Karpas-422 (cell line): ENCODE data around the gene BRCA2. TPM values are rescaled to one million over a fixed set of nuclear protein-coding genes. Genes with fewer than 3 reads are reported as not detected.
A peak's percentile ranks its signal among the peaks of the same experiment; 100 is the strongest.

ENCODE experiments used
- DNase-seq: peaks from one replicate; pipeline ENCODE4 v3.0.0-alpha.2; 2015
- H2AFZ ChIP-seq: fragments of 200-600 bp; sonication (generic); 2 replicates; pipeline ENCODE4 v1.6.1; 2014; ENCODE audit warnings: antibody characterized with exemption, low read length, mixed read lengths
- H3K27ac ChIP-seq: fragments of 200-600 bp; sonication (generic); 2 replicates; pipeline ENCODE4 v1.5.1; 2014; ENCODE audit warnings: mild to moderate bottlenecking, low read length, moderate library complexity
- H3K27me3 ChIP-seq: fragments of 200-600 bp; sonication (generic); 2 replicates; pipeline ENCODE4 v1.6.1; 2014; ENCODE audit warnings: low read length, mixed read lengths
- H3K36me3 ChIP-seq: fragments of 200-600 bp; sonication (generic); 2 replicates; pipeline ENCODE4 v1.6.1; 2014; ENCODE audit warnings: low read length, mixed read lengths; ENCODE audit not compliant: insufficient read depth
- H3K4me1 ChIP-seq: fragments of 200-600 bp; sonication (generic); 2 replicates; pipeline ENCODE4 v1.6.1; 2014; ENCODE audit warnings: mild to moderate bottlenecking, low read length, mixed read lengths
- H3K4me2 ChIP-seq: fragments of 200-600 bp; sonication (generic); 2 replicates; pipeline ENCODE4 v1.6.1; 2014; ENCODE audit warnings: low read length, low read depth, mild to moderate bottlenecking; ENCODE audit not compliant: poor library complexity, severe bottlenecking
- H3K4me3 ChIP-seq: fragments of 200-600 bp; sonication (generic); 2 replicates; pipeline ENCODE4 v1.5.1; 2014; ENCODE audit warnings: mild to moderate bottlenecking, antibody characterized with exemption, low read length, mixed read lengths
- H3K79me2 ChIP-seq: fragments of 200-600 bp; sonication (generic); 2 replicates; pipeline ENCODE4 v1.6.1; 2014; ENCODE audit warnings: mild to moderate bottlenecking, low read length, mixed read lengths
- H3K9ac ChIP-seq: fragments of 200-600 bp; sonication (generic); 2 replicates; pipeline ENCODE4 v1.6.0; 2014; ENCODE audit warnings: low read length
- H3K9me2 ChIP-seq: fragments of 200-600 bp; sonication (generic), shearing (Covaris generic); replicated peaks from 2 replicates; pipeline ENCODE4 v1.6.0; 2014; ENCODE audit warnings: mild to moderate bottlenecking, low read length, moderate library complexity; ENCODE audit not compliant: insufficient read depth
- H3K9me3 ChIP-seq: fragments of 300-700, 200-600 bp; sonication (generic); 2 replicates; pipeline ENCODE4 v1.6.1; 2014; ENCODE audit warnings: low read length, mixed read lengths
- H4K20me1 ChIP-seq: fragments of 200-600 bp; sonication (generic); 2 replicates; pipeline ENCODE4 v1.6.1; 2014; ENCODE audit warnings: mild to moderate bottlenecking, antibody characterized with exemption, low read length, low read depth; ENCODE audit not compliant: insufficient read depth
- total RNA-seq: library from RNA; depleted of rRNA; stranded (reverse); fragments of >200 nt; shearing (Covaris generic); gene quantifications from 2 replicates; pipeline ENCODE4 v1.2.3, GENCODE V29; 2014; ENCODE audit warnings: low replicate concordance

The BRCA2 gene
- total RNA-seq, 1 experiment from 2014 or later, result 16.8 TPM

DNA sequence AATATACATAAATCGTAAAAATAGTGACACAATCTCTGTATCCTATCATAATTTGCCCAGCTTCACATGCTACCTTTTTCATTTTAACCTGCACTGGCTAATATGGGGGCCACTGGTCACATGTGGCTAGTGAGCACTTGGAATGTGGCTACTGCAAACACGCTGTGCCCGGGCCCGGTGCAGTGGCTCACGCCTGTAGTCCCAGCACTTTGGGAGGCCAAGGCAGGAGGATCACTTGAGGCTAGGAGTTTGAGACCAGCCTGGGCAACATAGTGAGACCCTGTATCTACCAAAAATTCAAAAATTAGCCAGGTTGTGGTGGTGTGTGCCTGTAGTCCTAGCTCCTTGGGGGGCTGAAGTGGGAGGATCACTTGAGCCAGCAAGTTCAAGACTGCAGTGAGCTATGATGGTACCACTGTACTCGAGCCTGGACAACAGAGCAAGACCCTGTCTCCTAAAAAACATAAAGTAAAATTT, 114.2 kb downstream of the BRCA2 start:
- no peaks in the 10 kb centered on the region for H3K9me3 ChIP-seq
- no peak for DNase-seq
- H3K9ac ChIP-seq, result no peak overlapping the region
- no peaks in the 10 kb centered on the region for H4K20me1 ChIP-seq
- H3K27me3 ChIP-seq, result no peaks in the 10 kb centered on the region
- H3K4me2 ChIP-seq, result no peak overlapping the region
- H3K79me2 ChIP-seq, result peaks cover 23% of the 10 kb centered on the region
- H3K4me3 ChIP-seq, result no peak overlapping the region
- H3K9me2 ChIP-seq, result no peaks in the 10 kb centered on the region
- peaks cover 25% of the 10 kb centered on the region for H3K4me1 ChIP-seq
- H3K27ac ChIP-seq, result no peak overlapping the region
- H2AFZ ChIP-seq, result no peak overlapping the region
- H3K36me3 ChIP-seq, result no peaks in the 10 kb centered on the region

- Histone ChIP-seq H3K4me3 (no peak overlapping the region), H3K27ac (no peak overlapping the region), H4K20me1 (no peaks in the 10 kb centered on the region), H3K9me3 (no peaks in the 10 kb centered on the region), H3K9ac (no peak overlapping the region), H3K9me2 (no peaks in the 10 kb centered on the region), H3K79me2 (peaks cover 16% of the 10 kb centered on the region), H3K27me3 (no peaks in the 10 kb centered on the region), H3K4me2 (no peak overlapping the region), H3K4me1 (peaks cover 25% of the 10 kb centered on the region), H2AFZ (no peak overlapping the region), H3K36me3 (no peaks in the 10 kb centered on the region)
- no peak for DNase-seq
Measured at GRCh38 chr13:32430018-32430747, 114.9 kb downstream of the BRCA2 start.

DNA sequence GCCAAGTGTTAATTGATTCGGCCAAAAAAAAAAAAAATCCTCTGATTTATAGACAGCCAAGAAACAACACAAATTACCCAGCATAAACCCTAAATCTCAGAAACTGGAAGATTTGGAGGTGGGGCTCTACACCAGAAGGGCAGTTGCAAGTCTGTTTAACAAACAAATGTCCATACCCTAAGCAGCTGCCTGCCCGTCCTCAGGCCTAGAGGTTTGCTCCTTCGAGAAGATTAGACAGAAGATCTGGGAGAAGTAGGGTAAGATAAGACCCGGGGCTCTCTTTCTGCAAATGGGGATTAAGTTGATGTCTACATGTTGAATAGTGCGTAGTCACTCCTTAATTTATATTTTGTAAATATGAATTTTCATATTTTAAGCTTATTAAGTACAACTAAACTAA, 116.1 kb downstream of the BRCA2 start:
- Histone ChIP-seq H4K20me1 (no peaks in the 10 kb centered on the region), H3K36me3 (no peaks in the 10 kb centered on the region), H3K27ac (no peak overlapping the region), H3K9me3 (no peaks in the 10 kb centered on the region), H2AFZ (no peak overlapping the region), H3K27me3 (no peaks in the 10 kb centered on the region), H3K9ac (no peak overlapping the region), H3K4me3 (no peak overlapping the region), H3K9me2 (no peaks in the 10 kb centered on the region), H3K4me1 (peaks cover 17% of the 10 kb centered on the region), H3K4me2 (no peak overlapping the region), H3K79me2 (peaks cover 4% of the 10 kb centered on the region)
- DNase-seq, result no peak

DNA sequence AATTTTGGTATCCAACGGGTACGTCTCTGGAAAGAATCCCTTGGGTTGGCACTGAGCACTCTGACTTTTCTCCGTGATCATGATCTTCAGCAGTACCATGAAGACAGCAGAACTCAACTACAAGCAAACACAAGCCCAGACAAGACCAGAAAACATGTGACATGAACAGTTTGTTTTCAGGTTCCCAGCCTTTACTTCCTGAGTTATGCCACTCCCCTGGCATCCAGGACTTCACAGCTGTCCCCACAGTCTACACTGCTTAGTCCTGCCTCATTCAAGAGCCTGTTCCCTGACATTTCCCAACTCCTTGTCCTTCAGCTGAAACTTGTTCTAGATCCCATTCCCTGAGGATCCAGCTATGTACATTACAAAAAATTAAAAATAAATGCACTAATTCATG, 117.5 kb downstream of the BRCA2 start:
- no peak overlapping the region for H3K9ac ChIP-seq
- H3K4me1 ChIP-seq, result peaks cover 10% of the 10 kb centered on the region
- no peak overlapping the region for H2AFZ ChIP-seq
- H3K27ac ChIP-seq, result no peak overlapping the region
- H3K4me2 ChIP-seq, result no peak overlapping the region
- no peaks in the 10 kb centered on the region for H4K20me1 ChIP-seq
- H3K9me2 ChIP-seq, result no peaks in the 10 kb centered on the region
- no peak for DNase-seq
- H3K36me3 ChIP-seq, result no peaks in the 10 kb centered on the region
- no peak overlapping the region for H3K4me3 ChIP-seq
- no peaks in the 10 kb centered on the region for H3K9me3 ChIP-seq
- H3K27me3 ChIP-seq, result no peaks in the 10 kb centered on the region
- no peaks in the 10 kb centered on the region for H3K79me2 ChIP-seq

DNA sequence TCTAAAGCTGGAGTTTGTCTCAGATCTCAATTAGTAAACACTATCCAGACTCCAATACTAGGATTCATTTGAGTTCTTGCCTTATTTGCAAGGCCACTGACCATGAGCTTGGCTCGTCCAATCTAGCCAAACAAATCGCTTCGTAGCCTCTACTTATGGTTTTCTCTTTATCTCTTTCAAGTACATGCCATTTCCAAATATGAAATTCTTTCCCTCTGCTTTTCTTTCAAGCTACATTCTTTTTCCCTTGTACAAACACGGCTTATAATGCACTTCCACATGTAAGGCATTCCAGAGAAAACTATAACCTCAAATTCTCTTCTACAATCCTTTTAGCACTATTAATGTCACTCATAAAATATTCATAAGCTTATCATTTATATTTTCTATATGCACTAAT, 123.6 kb downstream of the BRCA2 start:
- no peak overlapping the region for H2AFZ ChIP-seq
- H3K4me2 ChIP-seq, result no peak overlapping the region
- H3K79me2 ChIP-seq, result no peaks in the 10 kb centered on the region
- no peak overlapping the region for H3K9ac ChIP-seq
- no peaks in the 10 kb centered on the region for H3K9me3 ChIP-seq
- no peaks in the 10 kb centered on the region for H4K20me1 ChIP-seq
- H3K36me3 ChIP-seq, result no peaks in the 10 kb centered on the region
- no peak for DNase-seq
- no peaks in the 10 kb centered on the region for H3K27me3 ChIP-seq
- H3K4me1 ChIP-seq, result no peaks in the 10 kb centered on the region
- no peak overlapping the region for H3K4me3 ChIP-seq
- H3K9me2 ChIP-seq, result no peaks in the 10 kb centered on the region
- no peak overlapping the region for H3K27ac ChIP-seq

- Histone ChIP-seq H3K79me2 (no peaks in the 10 kb centered on the region), H3K27ac (no peak overlapping the region), H2AFZ (peak overlapping the region; percentile 56; the same call in 1 of the 2 replicates), H3K4me2 (no peak overlapping the region), H4K20me1 (no peaks in the 10 kb centered on the region), H3K9me2 (no peaks in the 10 kb centered on the region), H3K27me3 (no peaks in the 10 kb centered on the region), H3K4me1 (no peaks in the 10 kb centered on the region), H3K9me3 (no peaks in the 10 kb centered on the region), H3K4me3 (no peak overlapping the region), H3K9ac (no peak overlapping the region), H3K36me3 (no peaks in the 10 kb centered on the region)
- DNase-seq, result peak; percentile 73
Measured at GRCh38 chr13:32443111-32443510, 127.8 kb downstream of the BRCA2 start.

DNA sequence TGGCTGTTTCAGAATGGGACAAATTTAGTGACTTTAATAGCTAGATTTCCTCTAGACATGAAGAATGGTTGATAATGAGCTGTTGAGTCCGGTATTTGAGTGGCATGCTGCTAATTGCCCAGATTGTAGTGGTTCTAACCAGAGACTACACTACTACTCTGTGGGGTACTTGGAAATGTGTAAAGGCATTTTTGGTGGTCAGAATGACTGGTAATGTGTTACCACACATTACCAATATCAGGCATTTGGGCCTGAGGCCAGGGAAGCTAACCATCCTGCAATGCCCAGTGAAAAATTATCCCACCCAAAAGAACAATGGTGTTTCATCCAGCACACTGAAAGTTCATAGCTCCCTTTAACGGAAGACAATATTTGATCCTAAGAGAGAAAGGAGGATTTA, 130.2 kb downstream of the BRCA2 start:
- H3K9me3 ChIP-seq, result no peaks in the 10 kb centered on the region
- no peaks in the 10 kb centered on the region for H3K9me2 ChIP-seq
- no peaks in the 10 kb centered on the region for H3K4me1 ChIP-seq
- H2AFZ ChIP-seq, result no peak overlapping the region
- H3K36me3 ChIP-seq, result no peaks in the 10 kb centered on the region
- no peak overlapping the region for H3K9ac ChIP-seq
- H4K20me1 ChIP-seq, result no peaks in the 10 kb centered on the region
- H3K4me3 ChIP-seq, result no peak overlapping the region
- no peaks in the 10 kb centered on the region for H3K27me3 ChIP-seq
- no peak for DNase-seq
- no peak overlapping the region for H3K27ac ChIP-seq
- no peaks in the 10 kb centered on the region for H3K79me2 ChIP-seq
- no peak overlapping the region for H3K4me2 ChIP-seq

- no peaks in the 10 kb centered on the region for H3K9me2 ChIP-seq
- H3K4me3 ChIP-seq, result no peak overlapping the region
- H3K27ac ChIP-seq, result no peak overlapping the region
- H3K9ac ChIP-seq, result no peak overlapping the region
- H3K27me3 ChIP-seq, result no peaks in the 10 kb centered on the region
- no peaks in the 10 kb centered on the region for H3K4me1 ChIP-seq
- no peaks in the 10 kb centered on the region for H3K36me3 ChIP-seq
- no peak for DNase-seq
- H3K79me2 ChIP-seq, result no peaks in the 10 kb centered on the region
- H3K9me3 ChIP-seq, result no peaks in the 10 kb centered on the region
- no peaks in the 10 kb centered on the region for H4K20me1 ChIP-seq
- H3K4me2 ChIP-seq, result no peak overlapping the region
- no peak overlapping the region for H2AFZ ChIP-seq
Measured at GRCh38 chr13:32446220-32446619, 130.9 kb downstream of the BRCA2 start.
